ENCODE data around the gene MED29. TPM values are rescaled to one million over a fixed set of nuclear protein-coding genes. Genes with fewer than 3 reads are reported as not detected.

The MED29 gene
- total and polyA plus RNA-seq, 2 of the 13 experiments (the other 11 are each of a cell fraction or from before 2014, with no cell fraction given): 14.0 to 19.7 TPM

DNA sequence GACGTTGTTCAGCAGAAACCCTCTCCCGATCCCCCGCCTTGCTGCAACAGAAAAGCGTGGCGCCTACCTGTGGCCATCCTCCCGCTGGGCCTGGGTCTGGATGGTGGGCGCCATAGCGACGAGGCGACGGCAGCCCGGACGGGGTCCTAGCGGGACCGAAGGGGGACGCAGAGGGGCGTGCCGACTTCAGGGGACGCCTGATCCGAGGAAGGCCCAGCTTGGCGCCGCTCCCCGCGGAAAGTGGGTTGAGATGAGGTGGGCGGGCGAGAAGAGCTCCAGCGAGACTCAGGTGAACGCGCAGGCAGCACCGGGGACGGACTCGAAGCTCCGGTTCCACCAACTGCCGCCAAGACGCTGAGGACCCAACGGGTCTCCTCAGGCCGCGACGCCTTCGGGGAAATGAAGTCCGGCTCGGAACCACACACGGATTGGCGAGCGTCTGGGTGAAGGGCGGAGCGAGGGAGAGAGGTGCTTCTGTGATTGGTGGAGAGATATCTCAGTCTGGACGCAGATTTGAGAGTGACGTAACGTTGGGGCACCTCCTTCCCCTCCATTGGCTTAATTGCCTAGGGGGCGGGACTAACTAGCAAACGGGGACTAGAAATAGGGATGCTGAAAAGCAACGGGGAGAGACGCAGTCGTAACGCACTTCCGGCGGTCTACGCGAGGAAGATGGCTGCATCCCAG, at the start of gene MED29, which contains the start of gene PAF1 (continued):
- 0 out of 2 replicates have a peak, but pooled peaks have one; percentile 10 for TF ChIP-seq ZNF280B (CRISPR knock-in tag; IDR thresholded peaks at IDR 0.05; ENCODE audit: borderline replicate concordance)
- 0 out of 2 replicates have a peak, but pooled peaks have one; percentile 59 for TF ChIP-seq RFXANK (CRISPR knock-in tag; IDR thresholded peaks at IDR 0.05)
- peak; percentile 51; the same call in 1 of the 2 replicates for TF ChIP-seq RFX5 (IDR thresholded peaks at IDR 0.05; ENCODE audit: low read depth, low read length)
- no peak for TF ChIP-seq ATAD3A (CRISPR knock-in tag; IDR thresholded peaks at IDR 0.05)
- TF ChIP-seq, protein P1, sequence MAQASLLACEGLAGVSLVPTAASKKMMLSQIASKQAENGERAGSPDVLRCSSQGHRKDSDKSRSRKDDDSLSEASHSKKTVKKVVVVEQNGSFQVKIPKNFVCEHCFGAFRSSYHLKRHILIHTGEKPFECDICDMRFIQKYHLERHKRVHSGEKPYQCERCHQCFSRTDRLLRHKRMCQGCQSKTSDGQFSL (CRISPR knock-in tag; IDR thresholded peaks at IDR 0.05): no peak
- peak; percentile 66; the same call in 1 of the 2 replicates for TF ChIP-seq ZNF124 (CRISPR knock-in tag; IDR thresholded peaks at IDR 0.05)
- TF ChIP-seq HINFP (CRISPR knock-in tag; IDR thresholded peaks at IDR 0.05; ENCODE audit: low read depth): 0 out of 2 replicates have a peak, but pooled peaks have one; percentile 50
- TF ChIP-seq FOSL2 (CRISPR knock-in tag; IDR thresholded peaks at IDR 0.05): peak; percentile 15; the same call in 1 of the 2 replicates
- TF ChIP-seq RFXAP (CRISPR knock-in tag; IDR thresholded peaks at IDR 0.05; ENCODE audit: borderline replicate concordance): peak; percentile 42; the same call in 1 of the 2 replicates
- peak; percentile 66; the same call in 1 of the 2 replicates for TF ChIP-seq ZNF572 (CRISPR knock-in tag; IDR thresholded peaks at IDR 0.05)
- no peak for TF ChIP-seq ZNF841 (CRISPR knock-in tag; IDR thresholded peaks at IDR 0.05; ENCODE audit: borderline replicate concordance)
- TF ChIP-seq, protein P2, sequence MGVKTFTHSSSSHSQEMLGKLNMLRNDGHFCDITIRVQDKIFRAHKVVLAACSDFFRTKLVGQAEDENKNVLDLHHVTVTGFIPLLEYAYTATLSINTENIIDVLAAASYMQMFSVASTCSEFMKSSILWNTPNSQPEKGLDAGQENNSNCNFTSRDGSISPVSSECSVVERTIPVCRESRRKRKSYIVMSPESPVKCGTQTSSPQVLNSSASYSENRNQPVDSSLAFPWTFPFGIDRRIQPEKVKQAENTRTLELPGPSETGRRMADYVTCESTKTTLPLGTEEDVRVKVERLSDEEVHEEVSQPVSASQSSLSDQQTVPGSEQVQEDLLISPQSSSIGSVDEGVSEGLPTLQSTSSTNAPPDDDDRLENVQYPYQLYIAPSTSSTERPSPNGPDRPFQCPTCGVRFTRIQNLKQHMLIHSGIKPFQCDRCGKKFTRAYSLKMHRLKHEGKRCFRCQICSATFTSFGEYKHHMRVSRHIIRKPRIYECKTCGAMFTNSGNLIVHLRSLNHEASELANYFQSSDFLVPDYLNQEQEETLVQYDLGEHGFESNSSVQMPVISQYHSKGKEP (CRISPR knock-in tag; IDR thresholded peaks at IDR 0.05): 0 out of 2 replicates have a peak, but pooled peaks have one; percentile 34
- TF ChIP-seq ZNF691 (CRISPR knock-in tag; IDR thresholded peaks at IDR 0.05; ENCODE audit: borderline replicate concordance, low read depth): peak; percentile 21; the same call in 1 of the 2 replicates
- peak; percentile 93 for TF ChIP-seq ZNF788 (CRISPR knock-in tag; IDR thresholded peaks at IDR 0.05; ENCODE audit: borderline replicate concordance)
- TF ChIP-seq ZNF589 (CRISPR knock-in tag; conservative IDR thresholded peaks at IDR 0.05): no peak
- TF ChIP-seq SP4 (CRISPR knock-in tag; IDR thresholded peaks at IDR 0.05): peak; percentile 96
- TF ChIP-seq KDM5B (CRISPR knock-in tag; IDR thresholded peaks at IDR 0.05; ENCODE audit: borderline replicate concordance): peak; percentile 81
- TF ChIP-seq, protein P3, sequence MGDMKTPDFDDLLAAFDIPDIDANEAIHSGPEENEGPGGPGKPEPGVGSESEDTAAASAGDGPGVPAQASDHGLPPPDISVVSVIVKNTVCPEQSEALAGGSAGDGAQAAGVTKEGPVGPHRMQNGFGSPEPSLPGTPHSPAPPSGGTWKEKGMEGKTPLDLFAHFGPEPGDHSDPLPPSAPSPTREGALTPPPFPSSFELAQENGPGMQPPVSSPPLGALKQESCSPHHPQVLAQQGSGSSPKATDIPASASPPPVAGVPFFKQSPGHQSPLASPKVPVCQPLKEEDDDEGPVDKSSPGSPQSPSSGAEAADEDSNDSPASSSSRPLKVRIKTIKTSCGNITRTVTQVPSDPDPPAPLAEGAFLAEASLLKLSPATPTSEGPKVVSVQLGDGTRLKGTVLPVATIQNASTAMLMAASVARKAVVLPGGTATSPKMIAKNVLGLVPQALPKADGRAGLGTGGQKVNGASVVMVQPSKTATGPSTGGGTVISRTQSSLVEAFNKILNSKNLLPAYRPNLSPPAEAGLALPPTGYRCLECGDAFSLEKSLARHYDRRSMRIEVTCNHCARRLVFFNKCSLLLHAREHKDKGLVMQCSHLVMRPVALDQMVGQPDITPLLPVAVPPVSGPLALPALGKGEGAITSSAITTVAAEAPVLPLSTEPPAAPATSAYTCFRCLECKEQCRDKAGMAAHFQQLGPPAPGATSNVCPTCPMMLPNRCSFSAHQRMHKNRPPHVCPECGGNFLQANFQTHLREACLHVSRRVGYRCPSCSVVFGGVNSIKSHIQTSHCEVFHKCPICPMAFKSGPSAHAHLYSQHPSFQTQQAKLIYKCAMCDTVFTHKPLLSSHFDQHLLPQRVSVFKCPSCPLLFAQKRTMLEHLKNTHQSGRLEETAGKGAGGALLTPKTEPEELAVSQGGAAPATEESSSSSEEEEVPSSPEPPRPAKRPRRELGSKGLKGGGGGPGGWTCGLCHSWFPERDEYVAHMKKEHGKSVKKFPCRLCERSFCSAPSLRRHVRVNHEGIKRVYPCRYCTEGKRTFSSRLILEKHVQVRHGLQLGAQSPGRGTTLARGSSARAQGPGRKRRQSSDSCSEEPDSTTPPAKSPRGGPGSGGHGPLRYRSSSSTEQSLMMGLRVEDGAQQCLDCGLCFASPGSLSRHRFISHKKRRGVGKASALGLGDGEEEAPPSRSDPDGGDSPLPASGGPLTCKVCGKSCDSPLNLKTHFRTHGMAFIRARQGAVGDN (CRISPR knock-in tag; IDR thresholded peaks at IDR 0.05): peak; percentile 84

All from HepG2 (cell line).